Epidermal melanocyte (primary cell): ENCODE data around the gene SPRYD4.

ENCODE experiments used
- DNase-seq: peaks from one replicate; pipeline ENCODE4 v3.0.0; 2011; ENCODE audit warnings: low spot score; ENCODE audit not compliant: insufficient read length

The SPRYD4 gene

GRCh38 chr12:56521209-56521589 lies 52.8 kb downstream of the SPRYD4 start:
- DNase-seq, result no peak

GRCh38 chr12:56521590-56522371 lies 53.4 kb downstream of the SPRYD4 start, which contains the start of gene RBMS2:
Gene RBMS2, plus strand, starts transcription at chr12:56521820. Its CDS starts 204 bp downstream, at chr12:56522024.
- peak; percentile 60 for DNase-seq

- DNase-seq, result no peak
Measured at GRCh38 chr12:56522411-56523193, 54.2 kb downstream of the SPRYD4 start.

- no peak for DNase-seq
Measured at GRCh38 chr12:56528846-56529245, 60.5 kb downstream of the SPRYD4 start.
